HAP-1 (cell line): ENCODE measurements around the gene B3GAT2.

Experiments
- DNase-seq, 2 experiments: peaks; one replicate each; pipeline ENCODE4 v3.0.0-alpha.2; 2016 to 2020; ENCODE audit warnings: low spot score in 2 of 2
- H3K27me3 ChIP-seq: fragments of 250-450 bp; sonication (Bioruptor Pico); 2 replicates; pipeline ENCODE4 v1.5.1; 2020; ENCODE audit warnings: low read depth, mild to moderate bottlenecking, moderate library complexity
- H3K36me3 ChIP-seq: fragments of 250-450 bp; sonication (Bioruptor Pico); replicated peaks from 2 replicates; pipeline ENCODE4 v1.5.1; 2020; ENCODE audit warnings: mild to moderate bottlenecking
- H3K4me1 ChIP-seq: fragments of 250-450 bp; sonication (Bioruptor Pico); 2 replicates; pipeline ENCODE4 v1.5.1; 2020; ENCODE audit warnings: mild to moderate bottlenecking
- H3K4me3 ChIP-seq: fragments of 250-450 bp; sonication (Bioruptor Pico); 2 replicates; pipeline ENCODE4 v1.5.1; 2020; ENCODE audit warnings: mild to moderate bottlenecking, moderate library complexity
- H3K9me3 ChIP-seq: fragments of 250-450 bp; sonication (Bioruptor Pico); 2 replicates; pipeline ENCODE4 v1.5.1; 2020; ENCODE audit warnings: mild to moderate bottlenecking, moderate library complexity
- in situ Hi-C: fragments of 300-500 bp; cut with MboI; formaldehyde crosslinking; loops from 3 replicates; pipeline ENCODE4 v1.14.3; 2020; ENCODE audit warnings: low sequenced_read_pairs, inconsistent platforms, mixed read lengths

B3GAT2 gene

DNA sequence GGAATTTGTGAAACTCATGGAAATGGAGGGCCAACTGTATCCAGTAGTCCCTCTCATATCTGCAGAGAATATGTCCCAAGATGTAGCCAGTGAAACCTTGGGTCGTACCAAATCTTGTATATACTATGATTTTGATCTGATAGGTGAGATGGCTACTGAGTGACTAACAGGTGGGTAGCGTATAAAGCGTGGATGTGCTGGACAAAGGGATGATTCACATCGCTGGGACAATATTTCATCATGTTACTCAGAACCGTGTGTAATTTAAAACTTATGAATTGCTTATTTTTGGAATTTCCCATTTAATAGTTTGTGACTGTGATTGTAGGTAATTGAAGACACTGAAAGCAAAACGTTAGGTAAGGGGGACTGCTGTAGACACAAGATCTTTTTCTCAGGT lies 145.1 kb downstream of the B3GAT2 start:
- in situ Hi-C loops = no loop called here
- Histone ChIP-seq H3K36me3 (no peaks in the 10 kb centered on the region), H3K27me3 (no peaks in the 10 kb centered on the region), H3K9me3 (no peaks in the 10 kb centered on the region), H3K4me3 (no peak overlapping the region), H3K4me1 (no peaks in the 10 kb centered on the region; the same call in 1 of the 2 replicates)
- DNase-seq = no peak
